ENCODE measurements around the gene CSRP1. TPM values are rescaled to one million over a fixed set of nuclear protein-coding genes. Genes with fewer than 3 reads are reported as not detected.

CSRP1 gene
- total and polyA plus RNA-seq, 2 donors from 2014 or later, result 211 to 236 TPM

DNA sequence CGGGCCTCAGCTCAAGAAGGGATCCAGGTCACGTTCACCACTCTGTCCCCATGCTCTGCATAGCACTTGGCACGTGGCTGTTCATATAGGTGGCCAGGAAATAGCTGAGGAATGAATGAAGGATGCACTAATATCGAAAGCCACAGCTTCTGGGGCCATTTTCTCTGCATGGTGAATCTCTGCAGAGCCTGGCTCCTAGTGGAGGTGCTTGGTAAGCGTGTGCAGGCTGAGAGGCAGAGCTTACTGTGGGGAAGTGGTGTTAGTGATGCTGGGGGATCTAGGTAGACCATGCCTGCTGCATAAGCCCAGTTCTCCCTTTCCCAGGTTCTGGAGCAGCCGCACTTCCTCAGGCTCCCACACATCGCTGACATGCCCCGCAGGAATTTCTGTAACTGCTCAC is 8.3 kb downstream of the CSRP1 start:
- peaks cover 23 to 47% (median 25%) of the 10 kb centered on the region in 3 donors for H3K4me1 ChIP-seq (ENCODE audit: control insufficient read depth in 2 of 3, insufficient read depth in 2 of 3, low read depth in 1 of 3, low read length in 3 of 3)
- H3K27me3 ChIP-seq (ENCODE audit: control insufficient read depth, insufficient read depth, low read length), result no peaks in the 10 kb centered on the region
- DNase-seq (no peak), FAIRE-seq (no peak)
- H3K27ac ChIP-seq (ENCODE audit: low read depth in 2 of 2, low read length in 2 of 2), result peak overlapping the region in 1 of 2 donors; percentile 55
- H3K9ac ChIP-seq (ENCODE audit: low read length in 3 of 3), result no peak overlapping the region
- no peaks in the 10 kb centered on the region for H3K9me3 ChIP-seq (ENCODE audit: control insufficient read depth in 2 of 3, insufficient read depth in 1 of 3, low read length in 3 of 3)
- H3K36me3 ChIP-seq (ENCODE audit: control insufficient read depth in 2 of 3, insufficient read depth in 3 of 3, low read length in 3 of 3), result peaks cover 0 to 11% (median 4%) of the 10 kb centered on the region in 3 donors
- intact Hi-C loops (cut with DNase I), result no loop called here
- TF ChIP-seq, protein P1, sequence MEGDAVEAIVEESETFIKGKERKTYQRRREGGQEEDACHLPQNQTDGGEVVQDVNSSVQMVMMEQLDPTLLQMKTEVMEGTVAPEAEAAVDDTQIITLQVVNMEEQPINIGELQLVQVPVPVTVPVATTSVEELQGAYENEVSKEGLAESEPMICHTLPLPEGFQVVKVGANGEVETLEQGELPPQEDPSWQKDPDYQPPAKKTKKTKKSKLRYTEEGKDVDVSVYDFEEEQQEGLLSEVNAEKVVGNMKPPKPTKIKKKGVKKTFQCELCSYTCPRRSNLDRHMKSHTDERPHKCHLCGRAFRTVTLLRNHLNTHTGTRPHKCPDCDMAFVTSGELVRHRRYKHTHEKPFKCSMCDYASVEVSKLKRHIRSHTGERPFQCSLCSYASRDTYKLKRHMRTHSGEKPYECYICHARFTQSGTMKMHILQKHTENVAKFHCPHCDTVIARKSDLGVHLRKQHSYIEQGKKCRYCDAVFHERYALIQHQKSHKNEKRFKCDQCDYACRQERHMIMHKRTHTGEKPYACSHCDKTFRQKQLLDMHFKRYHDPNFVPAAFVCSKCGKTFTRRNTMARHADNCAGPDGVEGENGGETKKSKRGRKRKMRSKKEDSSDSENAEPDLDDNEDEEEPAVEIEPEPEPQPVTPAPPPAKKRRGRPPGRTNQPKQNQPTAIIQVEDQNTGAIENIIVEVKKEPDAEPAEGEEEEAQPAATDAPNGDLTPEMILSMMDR (IDR thresholded peaks at IDR 0.05; ENCODE audit: borderline replicate concordance, extremely low read depth, insufficient read depth), result no peak
- H3K4me3 ChIP-seq (ENCODE audit: low read length in 3 of 3), result no peak overlapping the region

DNA sequence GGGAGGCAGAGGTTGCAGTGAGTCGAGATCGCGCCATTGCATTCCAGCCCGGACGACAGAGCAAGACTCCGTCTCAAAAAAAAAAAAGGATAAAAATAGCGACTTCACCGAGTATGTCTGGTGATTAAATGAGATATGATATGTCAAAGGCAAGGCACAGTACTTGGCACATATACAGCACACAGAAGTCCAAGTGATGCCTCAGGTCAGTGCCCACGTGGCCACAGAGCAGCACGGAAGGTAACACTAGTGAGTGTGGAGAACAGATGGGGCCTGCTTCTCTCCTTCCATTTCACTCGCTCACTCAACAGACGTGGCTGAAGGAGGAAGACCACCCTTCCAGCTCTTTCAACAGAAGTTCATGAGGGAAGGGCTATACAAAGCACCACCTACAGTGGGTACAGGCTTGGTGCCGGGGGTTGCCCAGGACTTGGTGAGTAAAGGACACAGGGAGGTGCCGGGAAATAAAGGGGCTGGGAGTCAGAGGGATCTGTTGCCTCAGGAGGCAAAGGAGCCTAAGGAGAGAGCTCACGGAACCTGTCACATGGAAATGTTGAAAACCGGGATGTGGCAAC is 8.9 kb downstream of the CSRP1 start:
- H3K4me3 ChIP-seq (ENCODE audit: low read length in 3 of 3), result no peak overlapping the region
- H3K36me3 ChIP-seq (ENCODE audit: control insufficient read depth in 2 of 3, insufficient read depth in 3 of 3, low read length in 3 of 3), result peaks cover 0 to 11% (median 4%) of the 10 kb centered on the region in 3 donors
- intact Hi-C loops (cut with DNase I), result no loop called here
- H3K27me3 ChIP-seq (ENCODE audit: control insufficient read depth, insufficient read depth, low read length), result no peaks in the 10 kb centered on the region
- no peaks in the 10 kb centered on the region for H3K9me3 ChIP-seq (ENCODE audit: control insufficient read depth in 2 of 3, insufficient read depth in 1 of 3, low read length in 3 of 3)
- H3K27ac ChIP-seq (ENCODE audit: low read depth in 2 of 2, low read length in 2 of 2), result no peak overlapping the region
- peaks cover 17 to 49% (median 26%) of the 10 kb centered on the region in 3 donors for H3K4me1 ChIP-seq (ENCODE audit: control insufficient read depth in 2 of 3, insufficient read depth in 2 of 3, low read depth in 1 of 3, low read length in 3 of 3)
- FAIRE-seq (no peak), DNase-seq (no peak)
- no peak overlapping the region for H3K9ac ChIP-seq (ENCODE audit: low read length in 3 of 3)
- TF ChIP-seq, protein P1 (IDR thresholded peaks at IDR 0.05; ENCODE audit: borderline replicate concordance, extremely low read depth, insufficient read depth), result no peak

DNA sequence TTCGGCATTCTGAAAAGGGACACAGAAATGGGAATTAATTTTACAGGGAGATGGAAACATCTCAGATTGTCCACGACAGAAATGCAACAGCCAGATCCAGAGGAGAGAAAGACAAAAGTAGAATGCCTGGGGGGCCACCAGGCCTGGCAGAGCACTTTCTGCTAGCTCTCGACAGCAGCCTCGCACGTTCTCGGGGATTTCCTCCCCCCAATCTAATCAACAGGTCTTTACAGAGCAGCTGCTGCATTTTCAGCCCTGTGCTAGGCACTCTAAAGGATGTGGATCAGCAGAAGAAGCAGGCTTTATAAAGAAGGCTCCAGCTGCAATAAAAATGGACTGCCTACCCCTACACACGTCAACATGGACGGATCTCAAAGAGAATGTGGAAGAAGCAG is 10.6 kb downstream of the CSRP1 start:
- Histone ChIP-seq H3K27ac (ENCODE audit: low read depth in 2 of 2, low read length in 2 of 2) (peak overlapping the region; percentile 43 to 56), H3K4me3 (ENCODE audit: low read length in 3 of 3) (no peak overlapping the region), H3K9ac (ENCODE audit: low read length in 3 of 3) (no peak overlapping the region), H3K9me3 (ENCODE audit: control insufficient read depth in 2 of 3, insufficient read depth in 1 of 3, low read length in 3 of 3) (no peaks in the 10 kb centered on the region), H3K4me1 (ENCODE audit: control insufficient read depth in 2 of 3, insufficient read depth in 2 of 3, low read depth in 1 of 3, low read length in 3 of 3) (peaks cover 16 to 43% (median 21%) of the 10 kb centered on the region in 3 donors), H3K36me3 (ENCODE audit: control insufficient read depth in 2 of 3, insufficient read depth in 3 of 3, low read length in 3 of 3) (peaks cover 0 to 11% (median 4%) of the 10 kb centered on the region in 3 donors), H3K27me3 (ENCODE audit: control insufficient read depth, insufficient read depth, low read length) (no peaks in the 10 kb centered on the region)
- TF ChIP-seq, protein P1 (IDR thresholded peaks at IDR 0.05; ENCODE audit: borderline replicate concordance, extremely low read depth, insufficient read depth), result no peak
- DNase-seq (no peak), FAIRE-seq (no peak)
- intact Hi-C loops (cut with DNase I), result no loop called here
